K562 (cell line): ENCODE results near the gene FAM174C. TPM values are rescaled to one million over a fixed set of nuclear protein-coding genes. Genes with fewer than 3 reads are reported as not detected.

Experiments used
- BCL6 ChIP-seq: fragments of 250-450 bp; sonication (Bioruptor Pico); IDR thresholded peaks from 2 replicates; pipeline ENCODE4 v1.4.0; 2020
- E2F3 ChIP-seq: fragments of 250-450 bp; sonication (Bioruptor Pico); IDR thresholded peaks from 2 replicates; pipeline ENCODE4 v1.4.0; 2020; ENCODE audit warnings: mild to moderate bottlenecking
- ETV6 ChIP-seq, 3 experiments: fragments of 150-350 bp in 1 of 3; sonication (generic) in 1 of 3; formaldehyde crosslinking in 1 of 3; IDR thresholded peaks; 2 replicates each; pipeline versions ENCODE4 v1.6.1 to v1.8.0; 2014 to 2022; ENCODE audit warnings: borderline replicate concordance in 2 of 3, low read depth in 2 of 3, antibody characterized with exemption in 1 of 3, low read length in 1 of 3, mild to moderate bottlenecking in 1 of 3, missing genetic modification reagents in 1 of 3
- FIP1L1 ChIP-seq: fragments of 200-400 bp; formaldehyde crosslinking; IDR thresholded peaks from 2 replicates; pipeline ENCODE4 v1.6.1; 2018; ENCODE audit warnings: mild to moderate bottlenecking, low read depth, low read length; ENCODE audit not compliant: poor library complexity, severe bottlenecking
- FOXA1 ChIP-seq: fragments of 450-650 bp; IDR thresholded peaks from 2 replicates; pipeline ENCODE4 v1.6.1; 2016; ENCODE audit warnings: mild to moderate bottlenecking, borderline replicate concordance
- HIVEP1 ChIP-seq: fragments of 250-450 bp; sonication (Bioruptor Pico); IDR thresholded peaks from 2 replicates; pipeline ENCODE4 v1.4.0; 2020; ENCODE audit warnings: mild to moderate bottlenecking
- IFI16 ChIP-seq: fragments of 250-450 bp; sonication (Bioruptor Pico); IDR thresholded peaks from 2 replicates; pipeline ENCODE4 v2.1.2; 2022; ENCODE audit warnings: mild to moderate bottlenecking, inconsistent platforms
- KDM1A ChIP-seq, 2 experiments: fragments of 450-650 bp; IDR thresholded peaks; 2 replicates each; pipeline ENCODE4 v1.6.1; 2016; ENCODE audit warnings: mild to moderate bottlenecking in 2 of 2
- PTBP1 ChIP-seq: fragments of 200-400 bp; formaldehyde crosslinking; IDR thresholded peaks from 2 replicates; pipeline ENCODE4 v1.6.1; 2017; ENCODE audit warnings: low read depth, low read length
- RBBP5 ChIP-seq: fragments of 200-600 bp; sonication (generic); IDR thresholded peaks from 2 replicates; pipeline ENCODE4 v1.6.1; 2012; ENCODE audit warnings: borderline replicate concordance, mild to moderate bottlenecking, low read length, control low read depth, inconsistent platforms; ENCODE audit not compliant: insufficient read depth, poor library complexity, severe bottlenecking
- SIN3A ChIP-seq, 2 experiments: fragments of 150-350 bp in 1 of 2; IDR thresholded peaks; 2 replicates each; pipeline ENCODE4 v1.6.1; 2011 to 2016; ENCODE audit warnings: borderline replicate concordance in 2 of 2, low read depth in 2 of 2, low read length in 2 of 2, mild to moderate bottlenecking in 2 of 2, moderate library complexity in 2 of 2; ENCODE audit not compliant: control insufficient read depth in 1 of 2
- SMAD4 ChIP-seq: fragments of 250-450 bp; sonication (Bioruptor Pico); conservative IDR thresholded peaks from 2 replicates; pipeline ENCODE4 v1.8.0; 2021; ENCODE audit warnings: inconsistent platforms, mild to moderate bottlenecking, moderate library complexity
- SNIP1 ChIP-seq: fragments of 450-650 bp; IDR thresholded peaks from 2 replicates; pipeline ENCODE4 v1.7.1; 2017; ENCODE audit warnings: low read depth, mild to moderate bottlenecking
- STAT5A ChIP-seq: IDR thresholded peaks from 2 replicates; pipeline ENCODE4 v1.6.1; 2012; ENCODE audit warnings: low read length, inconsistent platforms, borderline replicate concordance
- ZC3H8 ChIP-seq: fragments of 450-650 bp; IDR thresholded peaks from 2 replicates; pipeline ENCODE4 v1.6.1; 2017
- ZNF184 ChIP-seq: sonication (generic); formaldehyde crosslinking; IDR thresholded peaks from 2 replicates; pipeline ENCODE4 v1.5.0; 2020; ENCODE audit warnings: missing genetic modification reagents
- ZNF224 ChIP-seq: sonication (generic); formaldehyde crosslinking; IDR thresholded peaks from 2 replicates; pipeline ENCODE4 v1.8.0; 2022; ENCODE audit warnings: mild to moderate bottlenecking, missing genetic modification reagents
- ZNF282 ChIP-seq: sonication (generic); formaldehyde crosslinking; IDR thresholded peaks from 2 replicates; pipeline ENCODE4 v1.8.1; 2023; ENCODE audit warnings: missing genetic modification reagents
- ZNF316 ChIP-seq: fragments of 450-650 bp; IDR thresholded peaks from 2 replicates; pipeline ENCODE4 v1.6.1; 2016
- polyA plus RNA-seq, 8 experiments: library from polyadenylated mRNA; depleted of rRNA in 4 of 8; stranded (reverse) in 5 of 8; unstranded in 3 of 8; fragments of >200 nt; fragmentation: Nextera tagmentation in 2 of 8; fragmentation: Illumina TruSeq in 1 of 8; extraction: Ambion mirVana in 2 of 8; extraction: Trizol in 1 of 8; gene quantifications; 2 replicates each; pipeline versions ENCODE4 v1.2.1 to v1.2.3, GENCODE V29; 2011 to 2014; ENCODE audit warnings: inconsistent platforms in 1 of 8, missing spikeins in 1 of 8
- total RNA-seq, 7 experiments: library from RNA; depleted of rRNA in 6 of 7; stranded (reverse); fragments of >200 nt in 6 of 7; fragmentation: Illumina TruSeq in 2 of 7; extraction: Trizol in 2 of 7; gene quantifications; 2 replicates each; pipeline versions ENCODE4 v1.2.1 to v1.2.3, GENCODE V29; 2011 to 2021; ENCODE audit warnings: low replicate concordance in 1 of 7
- TF ChIP-seq, protein P1 (sequence below): fragments of 250-450 bp; sonication (Bioruptor Pico); IDR thresholded peaks from 2 replicates; pipeline ENCODE4 v1.4.0; 2020; ENCODE audit warnings: mild to moderate bottlenecking, moderate library complexity
- TF ChIP-seq, protein P2 (sequence below), 3 experiments: fragments of 200-800 bp in 1 of 3; fragments of 250-450 bp in 1 of 3; fragments of 450-650 bp in 1 of 3; sonication (Bioruptor Pico) in 1 of 3; sonication (Bioruptor generic) in 1 of 3; formaldehyde crosslinking in 1 of 3; IDR thresholded peaks; 2 replicates each; pipeline versions ENCODE4 v1.6.1 to v1.8.0; 2016 to 2022; ENCODE audit warnings: mild to moderate bottlenecking in 2 of 3, missing genetic modification characterization in 2 of 3, missing compliant biosample characterization in 1 of 3, moderate library complexity in 1 of 3

The FAM174C gene
- total and polyA plus RNA-seq, 9 of the 15 experiments (the other 6 are each of a cell fraction or from before 2014, with no cell fraction given) = 0.66 to 89.6 (median 20.3) TPM

DNA sequence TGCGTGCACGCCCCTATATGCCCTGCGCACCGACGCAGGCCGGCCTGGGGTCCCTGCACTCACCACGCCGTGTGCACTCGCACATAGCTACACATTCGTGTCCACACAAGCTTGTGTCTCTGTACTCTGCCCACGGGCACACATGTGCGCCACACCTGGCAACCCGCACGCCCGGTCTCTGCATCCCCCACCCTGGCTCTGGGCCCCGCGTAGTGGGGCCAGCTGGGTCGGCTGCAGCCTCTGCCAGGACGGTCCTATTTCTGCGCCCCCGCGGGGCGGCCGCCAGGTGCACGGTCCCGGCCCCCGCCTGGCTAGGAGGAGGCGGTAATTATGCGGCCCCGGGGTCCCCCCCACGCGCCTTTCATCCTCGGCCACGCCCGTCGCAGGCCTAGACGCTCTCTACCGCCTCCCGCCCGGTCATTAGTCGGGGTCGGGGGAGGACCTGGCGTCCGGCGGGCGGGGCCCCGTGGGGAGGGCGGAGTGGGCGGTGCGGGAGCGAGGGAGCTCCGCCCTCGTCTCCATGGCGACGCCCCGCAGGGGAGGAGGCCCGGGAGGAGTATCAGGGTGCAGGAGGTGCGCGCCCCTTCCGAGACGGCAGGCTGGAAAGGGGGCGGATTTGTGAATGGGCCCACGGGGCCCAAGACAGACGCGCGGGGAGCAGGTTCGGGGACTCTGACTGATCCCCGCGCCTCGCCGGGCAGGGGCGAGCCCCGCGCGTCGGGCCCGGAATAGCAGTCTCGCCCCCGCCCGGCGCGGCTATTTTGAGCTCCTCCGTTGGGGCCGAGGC, 9.0 kb upstream of the FAM174C start (continued):
- TF ChIP-seq, protein P1, sequence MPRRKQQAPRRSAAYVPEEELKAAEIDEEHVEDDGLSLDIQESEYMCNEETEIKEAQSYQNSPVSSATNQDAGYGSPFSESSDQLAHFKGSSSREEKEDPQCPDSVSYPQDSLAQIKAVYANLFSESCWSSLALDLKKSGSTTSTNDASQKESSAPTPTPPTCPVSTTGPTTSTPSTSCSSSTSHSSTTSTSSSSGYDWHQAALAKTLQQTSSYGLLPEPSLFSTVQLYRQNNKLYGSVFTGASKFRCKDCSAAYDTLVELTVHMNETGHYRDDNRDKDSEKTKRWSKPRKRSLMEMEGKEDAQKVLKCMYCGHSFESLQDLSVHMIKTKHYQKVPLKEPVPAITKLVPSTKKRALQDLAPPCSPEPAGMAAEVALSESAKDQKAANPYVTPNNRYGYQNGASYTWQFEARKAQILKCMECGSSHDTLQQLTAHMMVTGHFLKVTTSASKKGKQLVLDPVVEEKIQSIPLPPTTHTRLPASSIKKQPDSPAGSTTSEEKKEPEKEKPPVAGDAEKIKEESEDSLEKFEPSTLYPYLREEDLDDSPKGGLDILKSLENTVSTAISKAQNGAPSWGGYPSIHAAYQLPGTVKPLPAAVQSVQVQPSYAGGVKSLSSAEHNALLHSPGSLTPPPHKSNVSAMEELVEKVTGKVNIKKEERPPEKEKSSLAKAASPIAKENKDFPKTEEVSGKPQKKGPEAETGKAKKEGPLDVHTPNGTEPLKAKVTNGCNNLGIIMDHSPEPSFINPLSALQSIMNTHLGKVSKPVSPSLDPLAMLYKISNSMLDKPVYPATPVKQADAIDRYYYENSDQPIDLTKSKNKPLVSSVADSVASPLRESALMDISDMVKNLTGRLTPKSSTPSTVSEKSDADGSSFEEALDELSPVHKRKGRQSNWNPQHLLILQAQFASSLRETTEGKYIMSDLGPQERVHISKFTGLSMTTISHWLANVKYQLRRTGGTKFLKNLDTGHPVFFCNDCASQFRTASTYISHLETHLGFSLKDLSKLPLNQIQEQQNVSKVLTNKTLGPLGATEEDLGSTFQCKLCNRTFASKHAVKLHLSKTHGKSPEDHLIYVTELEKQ (CRISPR knock-in tag) = no peak
- no peak for TF ChIP-seq E2F3
- no peak for TF ChIP-seq STAT5A
- no peak for TF ChIP-seq SNIP1
- no peak for TF ChIP-seq BCL6 (CRISPR knock-in tag)
- TF ChIP-seq PTBP1 = no peak
- TF ChIP-seq RBBP5 = no peak
- peak in 1 of 2 experiments; percentile 31; a peak in 1 of 4 replicates for TF ChIP-seq SIN3A (IDR thresholded peaks at IDR 0.05; ENCODE audit: borderline replicate concordance in 2 of 2, control insufficient read depth in 1 of 2, low read depth in 2 of 2, low read length in 2 of 2)
- TF ChIP-seq ZNF316 = no peak
- TF ChIP-seq HIVEP1 (CRISPR knock-in tag) = no peak
- no peak for TF ChIP-seq IFI16 (CRISPR knock-in tag)
- no peak for TF ChIP-seq FOXA1
- TF ChIP-seq, protein P2, sequence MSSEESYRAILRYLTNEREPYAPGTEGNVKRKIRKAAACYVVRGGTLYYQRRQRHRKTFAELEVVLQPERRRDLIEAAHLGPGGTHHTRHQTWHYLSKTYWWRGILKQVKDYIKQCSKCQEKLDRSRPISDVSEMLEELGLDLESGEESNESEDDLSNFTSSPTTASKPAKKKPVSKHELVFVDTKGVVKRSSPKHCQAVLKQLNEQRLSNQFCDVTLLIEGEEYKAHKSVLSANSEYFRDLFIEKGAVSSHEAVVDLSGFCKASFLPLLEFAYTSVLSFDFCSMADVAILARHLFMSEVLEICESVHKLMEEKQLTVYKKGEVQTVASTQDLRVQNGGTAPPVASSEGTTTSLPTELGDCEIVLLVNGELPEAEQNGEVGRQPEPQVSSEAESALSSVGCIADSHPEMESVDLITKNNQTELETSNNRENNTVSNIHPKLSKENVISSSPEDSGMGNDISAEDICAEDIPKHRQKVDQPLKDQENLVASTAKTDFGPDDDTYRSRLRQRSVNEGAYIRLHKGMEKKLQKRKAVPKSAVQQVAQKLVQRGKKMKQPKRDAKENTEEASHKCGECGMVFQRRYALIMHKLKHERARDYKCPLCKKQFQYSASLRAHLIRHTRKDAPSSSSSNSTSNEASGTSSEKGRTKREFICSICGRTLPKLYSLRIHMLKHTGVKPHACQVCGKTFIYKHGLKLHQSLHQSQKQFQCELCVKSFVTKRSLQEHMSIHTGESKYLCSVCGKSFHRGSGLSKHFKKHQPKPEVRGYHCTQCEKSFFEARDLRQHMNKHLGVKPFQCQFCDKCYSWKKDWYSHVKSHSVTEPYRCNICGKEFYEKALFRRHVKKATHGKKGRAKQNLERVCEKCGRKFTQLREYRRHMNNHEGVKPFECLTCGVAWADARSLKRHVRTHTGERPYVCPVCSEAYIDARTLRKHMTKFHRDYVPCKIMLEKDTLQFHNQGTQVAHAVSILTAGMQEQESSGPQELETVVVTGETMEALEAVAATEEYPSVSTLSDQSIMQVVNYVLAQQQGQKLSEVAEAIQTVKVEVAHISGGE (CRISPR knock-in tag; IDR thresholded peaks at IDR 0.05) = peak in 1 of 3 experiments; percentile 22; a peak in 1 of 6 replicates
- TF ChIP-seq ZC3H8 = no peak
- TF ChIP-seq ZNF224 (CRISPR knock-in tag) = no peak
- no peak; the same call in none of the 2 replicates for TF ChIP-seq SMAD4 (CRISPR knock-in tag)
- 0 out of 4 replicates have a peak, but pooled peaks of 1 of the 2 experiments have one; percentile 49 for TF ChIP-seq ETV6 (IDR thresholded peaks at IDR 0.05; ENCODE audit: borderline replicate concordance in 1 of 2, low read depth in 2 of 2, low read length in 1 of 2)
- TF ChIP-seq ETV6 (CRISPR knock-in tag; IDR thresholded peaks at IDR 0.05; ENCODE audit: borderline replicate concordance) = no peak
- peak in 1 of 2 experiments; percentile 60; a peak in 1 of 4 replicates for TF ChIP-seq KDM1A (IDR thresholded peaks at IDR 0.05)
- TF ChIP-seq ZNF282 (CRISPR knock-in tag) = no peak
- TF ChIP-seq FIP1L1 = no peak
- no peak for TF ChIP-seq ZNF184 (CRISPR knock-in tag)
